Measurements from ENCODE around the gene BTN3A1. TPM values are rescaled to one million over a fixed set of nuclear protein-coding genes. Genes with fewer than 3 reads are reported as not detected.

Gene BTN3A1
- total RNA-seq, 4 donors from 2014 or later, result 14.4 to 24.6 (median 17.7) TPM

- TF ChIP-seq CTCF (IDR thresholded peaks at IDR 0.05), result no peak
- ATAC-seq (ENCODE audit: low FRiP score) (no peak), DNase-seq (ENCODE audit: low spot score) (no peak)
These were observed 20.3 kb downstream of the BTN3A1 start for GRCh38 chr6:26422329-26422728.

- ATAC-seq (ENCODE audit: low FRiP score) (no peak), DNase-seq (ENCODE audit: low spot score) (no peak)
- no peak for TF ChIP-seq CTCF (IDR thresholded peaks at IDR 0.05)
These were observed 24.8 kb downstream of the BTN3A1 start for GRCh38 chr6:26426691-26427450.

- DNase-seq (ENCODE audit: low spot score), result no peak
- TF ChIP-seq CTCF (IDR thresholded peaks at IDR 0.05), result no peak
- no peak for ATAC-seq (ENCODE audit: low FRiP score)
These were observed 25.4 kb downstream of the BTN3A1 start for GRCh38 chr6:26427451-26427809.

GRCh38 chr6:26428206-26428605 is 26.1 kb downstream of the BTN3A1 start:
- DNase-seq (ENCODE audit: low spot score), result no peak
- no peak for ATAC-seq (ENCODE audit: low FRiP score)
- TF ChIP-seq CTCF (IDR thresholded peaks at IDR 0.05), result no peak

GRCh38 chr6:26430787-26431186 is 28.7 kb downstream of the BTN3A1 start:
- TF ChIP-seq CTCF (IDR thresholded peaks at IDR 0.05), result no peak
- DNase-seq (ENCODE audit: low spot score) (no peak), ATAC-seq (ENCODE audit: low FRiP score) (no peak)

GRCh38 chr6:26431258-26432172 is 29.4 kb downstream of the BTN3A1 start:
- no peak for DNase-seq (ENCODE audit: low spot score)
- no peak for ATAC-seq (ENCODE audit: low FRiP score)
- no peak for TF ChIP-seq CTCF (IDR thresholded peaks at IDR 0.05)
